MM.1S (cell line): Measurements from ENCODE around the gene COPS2.

Experiments used
- DNase-seq: peaks from one replicate; pipeline ENCODE4 v3.0.0-alpha.2; 2015
- H2AFZ ChIP-seq: fragments of 300-600 bp; sonication (generic); 2 replicates; pipeline ENCODE4 v1.6.0; 2016; ENCODE audit warnings: antibody characterized with exemption, low read length
- H3F3A ChIP-seq: fragments of 300-600 bp; sonication (generic); 2 replicates; pipeline ENCODE4 v1.6.1; 2016; ENCODE audit warnings: mild to moderate bottlenecking, antibody characterized with exemption, low read length, moderate library complexity, mixed read lengths; ENCODE audit not compliant: insufficient read depth
- H3K27ac ChIP-seq: fragments of 300-600 bp; sonication (generic); 2 replicates; pipeline ENCODE4 v1.5.1; 2016; ENCODE audit warnings: mild to moderate bottlenecking, low read length
- H3K27me3 ChIP-seq: fragments of 300-600 bp; sonication (generic); replicated peaks from 2 replicates; pipeline ENCODE4 v1.6.0; 2016; ENCODE audit warnings: low read length; ENCODE audit not compliant: insufficient read depth
- H3K36me3 ChIP-seq: fragments of 300-600 bp; sonication (generic); replicated peaks from 2 replicates; pipeline ENCODE4 v1.6.1; 2016; ENCODE audit warnings: mild to moderate bottlenecking, low read length, mixed read lengths; ENCODE audit not compliant: insufficient read depth
- H3K4me1 ChIP-seq: fragments of 300-600 bp; sonication (generic); 2 replicates; pipeline ENCODE4 v1.6.1; 2016; ENCODE audit warnings: low read length, mixed read lengths
- H3K4me2 ChIP-seq: fragments of 300-600 bp; sonication (generic); 2 replicates; pipeline ENCODE4 v1.6.0; 2016; ENCODE audit warnings: low read depth, low read length
- H3K4me3 ChIP-seq: fragments of 300-600 bp; sonication (generic); 2 replicates; pipeline ENCODE4 v1.5.1; 2016; ENCODE audit warnings: low read length, mixed read lengths
- H3K79me2 ChIP-seq: fragments of 300-600 bp; sonication (generic); 2 replicates; pipeline ENCODE4 v1.6.1; 2016; ENCODE audit warnings: mixed run types, low read length, mixed read lengths
- H3K9ac ChIP-seq: fragments of 300-600 bp; sonication (generic); 2 replicates; pipeline ENCODE4 v1.6.1; 2016; ENCODE audit warnings: low read length, mixed read lengths
- H3K9me2 ChIP-seq: fragments of 300-600 bp; sonication (generic); replicated peaks from 2 replicates; pipeline ENCODE4 v1.6.1; 2016; ENCODE audit warnings: mild to moderate bottlenecking, low read length, mixed read lengths; ENCODE audit not compliant: insufficient read depth
- H3K9me3 ChIP-seq: fragments of 300-600 bp; sonication (generic); replicated peaks from 2 replicates; pipeline ENCODE4 v1.6.1; 2016; ENCODE audit warnings: mild to moderate bottlenecking, low read length, mixed read lengths; ENCODE audit not compliant: insufficient read depth
- H4K20me1 ChIP-seq: fragments of 300-600 bp; sonication (generic); 2 replicates; pipeline ENCODE4 v1.6.1; 2016; ENCODE audit warnings: mild to moderate bottlenecking, low read length, moderate library complexity, mixed read lengths; ENCODE audit not compliant: insufficient read depth
- CTCF ChIP-seq: fragments of 300-600 bp; sonication (generic); IDR thresholded peaks from 2 replicates; pipeline ENCODE4 v1.5.1; 2016; ENCODE audit warnings: antibody characterized with exemption, low read length, mixed read lengths
- EZH2 ChIP-seq: fragments of 300-600 bp; sonication (generic); optimal IDR thresholded peaks from 2 replicates; pipeline ENCODE3; 2017; ENCODE audit warnings: low read depth, mild to moderate bottlenecking, antibody characterized with exemption, low read length, mixed read lengths
- EZH2phosphoT487 ChIP-seq: fragments of 300-600 bp; sonication (generic); IDR thresholded peaks from 2 replicates; pipeline ENCODE4 v1.6.1; 2018; ENCODE audit warnings: antibody characterized with exemption, low read length

The COPS2 gene

GRCh38 chr15:49094923-49095322, 60.5 kb downstream of the COPS2 start:
- Histone ChIP-seq H3K9me2 (no peaks in the 10 kb centered on the region), H3K36me3 (no peaks in the 10 kb centered on the region), H4K20me1 (no peaks in the 10 kb centered on the region), H3K27me3 (no peaks in the 10 kb centered on the region), H3K9ac (no peak overlapping the region), H3K4me3 (no peak overlapping the region), H3K79me2 (no peaks in the 10 kb centered on the region), H3K9me3 (no peaks in the 10 kb centered on the region), H3K4me2 (no peak overlapping the region), H3K4me1 (no peaks in the 10 kb centered on the region), H2AFZ (no peak overlapping the region), H3K27ac (no peak overlapping the region), H3F3A (no peaks in the 10 kb centered on the region)
- no peak for TF ChIP-seq EZH2
- TF ChIP-seq CTCF = no peak
- DNase-seq = no peak

DNA sequence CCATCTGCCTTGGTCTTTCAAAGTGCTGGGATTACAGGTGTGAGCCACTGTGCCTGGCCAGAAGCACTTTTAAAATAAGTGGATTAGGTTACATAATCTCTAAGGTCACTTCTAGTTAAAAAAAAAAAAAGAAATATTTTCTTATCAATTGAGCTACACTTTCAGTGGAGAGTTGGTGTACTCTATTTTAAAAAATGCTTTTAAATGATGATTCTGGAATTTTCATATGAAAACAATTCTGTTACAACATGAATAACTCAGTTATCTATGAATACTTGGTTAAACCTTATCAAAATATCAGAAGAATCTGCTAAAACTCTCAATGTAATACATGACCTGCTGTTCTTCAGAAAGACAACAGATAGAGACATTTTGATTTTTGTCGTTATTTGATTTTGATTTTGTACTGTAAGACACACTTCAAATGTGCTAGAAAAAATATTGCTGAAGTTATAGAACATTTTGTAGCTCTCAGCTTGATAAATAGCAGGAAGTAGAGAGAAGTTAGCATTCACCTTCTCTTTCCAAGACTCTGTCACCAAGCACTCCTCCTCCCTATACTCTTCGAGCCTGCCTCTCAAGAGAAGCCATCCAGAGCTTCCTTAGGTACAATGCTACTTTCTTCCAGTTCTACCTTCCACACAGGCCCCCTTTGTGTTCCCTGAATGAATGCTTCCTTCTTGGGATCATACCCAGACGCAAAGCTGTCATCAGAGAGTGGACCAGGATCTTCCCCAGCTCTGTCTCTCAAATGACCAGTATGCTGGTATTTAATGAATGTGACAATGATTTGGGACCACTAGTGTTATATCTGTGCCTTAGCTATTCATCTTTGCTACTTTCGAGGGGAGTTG, 61.9 kb downstream of the COPS2 start:
- no peak for TF ChIP-seq EZH2phosphoT487
- TF ChIP-seq CTCF = no peak
- no peak for TF ChIP-seq EZH2
- Histone ChIP-seq H3K9me3 (no peaks in the 10 kb centered on the region), H2AFZ (no peak overlapping the region), H3K36me3 (no peaks in the 10 kb centered on the region), H3K4me1 (no peaks in the 10 kb centered on the region), H3K9ac (no peak overlapping the region), H3K9me2 (no peaks in the 10 kb centered on the region), H3K27ac (no peak overlapping the region), H3F3A (no peaks in the 10 kb centered on the region), H3K27me3 (no peaks in the 10 kb centered on the region), H3K79me2 (no peaks in the 10 kb centered on the region), H3K4me3 (no peak overlapping the region), H3K4me2 (no peak overlapping the region), H4K20me1 (no peaks in the 10 kb centered on the region)
- no peak for DNase-seq

- Histone ChIP-seq H3K27me3 (no peaks in the 10 kb centered on the region), H3K4me3 (no peak overlapping the region), H3K9me2 (no peaks in the 10 kb centered on the region), H3F3A (no peaks in the 10 kb centered on the region), H3K4me1 (no peaks in the 10 kb centered on the region), H4K20me1 (no peaks in the 10 kb centered on the region), H2AFZ (no peak overlapping the region), H3K9me3 (no peaks in the 10 kb centered on the region), H3K79me2 (no peaks in the 10 kb centered on the region), H3K9ac (no peak overlapping the region), H3K4me2 (no peak overlapping the region), H3K36me3 (no peaks in the 10 kb centered on the region), H3K27ac (no peak overlapping the region)
- TF ChIP-seq CTCF = no peak
- no peak for TF ChIP-seq EZH2phosphoT487
- TF ChIP-seq EZH2 = no peak
- no peak for DNase-seq
Observed at GRCh38 chr15:49088996-49089395, 66.4 kb downstream of the COPS2 start.
